Measurements from ENCODE around the gene AASDHPPT. TPM values are rescaled to one million over a fixed set of nuclear protein-coding genes. Genes with fewer than 3 reads are reported as not detected.
A peak's percentile ranks its signal among the peaks of the same experiment; 100 is the strongest.

AASDHPPT gene
- total RNA-seq, 1 experiment from 2014 or later: 83.9 TPM

DNA sequence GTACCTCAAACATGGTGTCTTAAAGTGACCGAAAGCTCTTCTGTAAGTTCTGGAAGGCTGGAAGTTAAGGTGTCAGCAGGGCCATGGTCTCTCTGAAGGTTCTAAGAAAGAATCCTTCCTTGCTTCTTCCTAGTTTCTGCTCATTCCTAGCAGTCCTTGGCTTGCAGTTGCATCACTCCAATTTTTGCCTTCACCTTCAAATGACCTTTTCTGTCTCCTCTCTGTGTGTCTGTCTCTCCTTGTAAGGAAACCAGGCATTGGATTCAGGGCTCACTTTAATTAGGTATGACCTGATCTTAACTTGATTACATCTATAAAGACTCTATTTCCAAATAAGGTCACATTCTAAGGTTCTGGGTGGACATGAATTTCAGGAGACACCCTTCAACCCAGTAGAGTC is 8.7 kb downstream of the AASDHPPT start:
- no peak for DNase-seq (ENCODE audit: low read depth)

- no peak for DNase-seq (ENCODE audit: low read depth)
Measured at GRCh38 chr11:106086850-106087249, 9.4 kb downstream of the AASDHPPT start.

DNA sequence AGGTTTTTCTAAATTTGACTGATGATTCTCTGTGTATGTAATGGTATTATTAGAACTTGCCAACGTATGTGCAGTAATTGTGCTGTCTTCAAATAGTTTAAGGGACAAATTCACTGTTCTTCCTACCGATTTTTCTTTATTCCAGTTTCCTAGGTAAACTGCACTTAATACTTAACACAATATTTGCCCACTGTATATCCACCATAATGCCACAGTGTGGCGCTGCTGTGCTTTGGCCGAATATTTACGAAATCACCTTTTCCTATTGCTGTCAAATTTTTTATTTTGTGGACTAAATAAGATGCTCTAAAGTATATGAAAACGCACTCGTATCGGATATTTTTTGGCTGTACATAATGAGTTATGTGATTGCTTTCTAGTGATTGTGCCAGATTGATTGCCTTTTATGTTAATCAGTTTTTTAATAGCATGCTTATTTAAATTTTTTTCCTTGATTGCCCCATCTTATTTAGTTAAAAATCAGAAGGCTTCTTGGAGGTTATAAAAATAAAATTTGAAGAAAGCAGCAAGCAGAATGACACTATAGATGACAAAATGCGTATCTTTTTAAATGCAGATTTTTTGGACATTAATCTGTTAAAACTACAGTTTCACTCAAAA is 10.5 kb downstream of the AASDHPPT start:
- DNase-seq (ENCODE audit: low read depth): peak; percentile 27

DNA sequence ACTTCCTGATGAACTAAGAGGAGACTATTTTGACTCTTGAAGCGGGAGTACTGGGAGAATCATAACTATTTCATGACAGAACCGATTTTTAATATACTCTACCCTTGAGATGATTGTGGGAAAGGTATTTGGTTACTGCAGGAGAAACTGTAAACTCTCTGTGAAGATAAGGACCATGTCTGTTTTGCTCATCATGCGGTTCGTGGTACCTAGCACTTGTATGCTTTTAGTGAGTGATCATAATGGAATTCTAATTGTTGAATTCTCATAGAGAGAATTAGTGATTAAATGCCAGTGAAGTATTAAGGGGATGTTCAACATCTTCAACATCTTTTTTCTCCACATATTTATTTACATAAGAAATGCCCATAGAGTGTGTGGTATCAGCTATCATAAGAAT is 11.4 kb downstream of the AASDHPPT start:
- DNase-seq (ENCODE audit: low read depth): no peak

GRCh38 chr11:106091480-106092123 is 14.1 kb downstream of the AASDHPPT start:
- peak; percentile 62 for DNase-seq (ENCODE audit: low read depth)

GRCh38 chr11:106092446-106092845 is 15.0 kb downstream of the AASDHPPT start:
- DNase-seq (ENCODE audit: low read depth): no peak

DNA sequence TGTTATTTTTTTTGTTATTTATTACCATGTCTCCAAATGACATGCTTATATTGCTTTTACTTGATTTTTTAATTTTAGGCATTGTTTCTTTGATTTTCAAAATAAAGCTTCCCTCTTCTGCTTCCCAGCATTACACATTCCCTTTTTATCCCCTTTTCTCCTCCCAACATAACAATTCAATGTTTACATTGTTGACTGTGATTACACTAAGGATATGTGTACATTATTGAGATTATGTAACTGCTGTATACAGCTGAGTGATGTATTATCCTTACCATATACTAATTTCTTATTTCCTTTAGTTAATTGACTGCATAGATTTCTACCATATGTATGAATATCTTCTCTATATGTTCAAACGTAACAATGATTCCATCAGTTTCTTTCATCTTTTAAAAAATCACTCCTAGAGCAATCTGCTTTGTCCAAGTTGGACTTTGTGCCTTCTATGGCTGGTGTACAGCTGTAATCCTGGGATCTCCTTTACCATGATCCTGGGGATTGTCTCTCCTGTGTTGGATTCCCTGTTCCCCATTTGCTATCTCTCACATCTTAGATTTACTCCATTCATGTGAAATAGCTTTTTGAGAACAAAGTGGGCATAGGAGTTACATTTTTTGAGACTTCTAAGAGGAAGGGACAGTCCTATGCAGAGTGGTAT is 21.6 kb downstream of the AASDHPPT start:
- DNase-seq (ENCODE audit: low read depth): no peak

GRCh38 chr11:106101370-106101769 is 23.9 kb downstream of the AASDHPPT start:
- DNase-seq (ENCODE audit: low read depth): no peak

DNA sequence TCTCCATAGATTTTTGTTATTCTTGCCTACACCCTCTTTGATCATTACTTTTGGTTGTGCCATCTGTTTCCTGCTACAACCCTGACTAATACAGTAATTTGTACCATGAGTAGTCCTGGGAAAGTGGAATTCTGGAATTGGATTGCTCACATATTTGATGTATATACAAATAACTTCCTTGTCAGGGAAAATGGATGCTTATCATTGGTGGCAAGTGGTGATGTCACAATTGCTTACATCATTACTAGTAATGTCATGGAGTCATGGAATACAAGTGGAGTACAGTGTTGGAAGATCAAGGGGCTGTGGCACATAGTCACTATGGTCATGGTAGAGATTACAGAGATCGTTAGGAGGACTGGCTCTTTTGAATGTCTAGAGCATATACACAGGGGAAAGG is 24.4 kb downstream of the AASDHPPT start:
- peak; percentile 59 for DNase-seq (ENCODE audit: low read depth)

- DNase-seq (ENCODE audit: low read depth): no peak
Measured at GRCh38 chr11:106105986-106106385, 28.5 kb downstream of the AASDHPPT start.

GRCh38 chr11:106121570-106122320 is 44.3 kb downstream of the AASDHPPT start:
- no peak for DNase-seq (ENCODE audit: low read depth)

DNA sequence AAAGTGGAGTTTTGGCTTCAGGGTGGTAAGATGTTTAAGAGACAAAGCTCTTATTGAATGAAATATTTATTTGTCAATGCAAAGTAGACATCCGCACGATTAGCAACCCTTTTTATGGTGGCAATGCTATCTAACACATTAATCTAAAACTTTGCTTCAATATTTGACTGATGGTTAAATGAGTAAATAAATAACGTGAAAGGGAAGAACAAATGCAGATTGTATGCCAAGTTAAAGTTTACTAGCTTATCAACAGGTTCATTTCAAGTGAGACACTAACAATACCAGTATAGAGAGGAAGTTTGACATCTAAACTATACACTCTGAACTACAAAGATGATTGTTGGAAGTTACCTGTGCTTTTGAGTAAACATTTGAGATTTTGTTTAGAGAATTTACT is 50.1 kb downstream of the AASDHPPT start:
- DNase-seq (ENCODE audit: low read depth): no peak

- DNase-seq (ENCODE audit: low read depth): no peak
Measured at GRCh38 chr11:106128740-106129139, 51.3 kb downstream of the AASDHPPT start.

GRCh38 chr11:106131998-106132397 is 54.5 kb downstream of the AASDHPPT start:
- no peak for DNase-seq (ENCODE audit: low read depth)

GRCh38 chr11:106132582-106133354 is 55.3 kb downstream of the AASDHPPT start:
- DNase-seq (ENCODE audit: low read depth): no peak

- DNase-seq (ENCODE audit: low read depth): no peak
Measured at GRCh38 chr11:106133529-106133928, 56.1 kb downstream of the AASDHPPT start.

DNA sequence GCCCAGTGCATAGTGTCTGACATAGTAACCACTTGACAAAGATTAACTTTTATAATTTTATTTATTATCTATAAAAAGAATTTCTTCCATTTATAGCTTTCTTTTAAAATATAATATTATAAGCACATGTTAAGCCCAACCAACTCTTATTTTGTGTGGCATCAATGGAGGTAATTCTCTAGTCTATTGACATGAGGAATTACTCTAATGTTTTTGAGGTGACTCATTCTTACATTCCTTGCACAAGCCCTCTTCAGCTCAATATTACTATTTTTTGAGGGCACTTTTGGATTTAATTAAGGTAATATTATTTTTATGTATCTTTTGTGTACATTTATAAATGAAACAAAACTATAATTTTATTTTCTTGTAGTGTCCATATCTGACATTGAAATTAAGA is 59.6 kb downstream of the AASDHPPT start:
- DNase-seq (ENCODE audit: low read depth): peak; percentile 29

DNA sequence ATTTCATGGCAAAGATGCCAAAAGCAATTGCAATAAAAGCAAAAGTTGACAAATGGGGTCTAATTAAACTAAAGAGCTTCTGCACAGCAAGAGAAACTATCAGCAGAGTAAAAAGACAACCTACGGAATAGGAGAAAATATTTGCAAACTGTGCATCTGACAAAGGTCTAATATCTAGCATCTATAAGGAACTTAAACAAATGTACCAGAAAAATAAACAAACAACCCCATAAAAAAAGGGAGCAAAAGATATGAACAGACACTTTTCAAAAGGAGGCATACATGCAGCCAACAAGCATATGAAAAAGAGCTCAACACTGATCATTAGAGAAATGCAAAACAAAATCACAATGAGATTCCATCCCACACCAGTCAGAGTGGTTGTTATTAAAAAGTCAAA is 60.3 kb downstream of the AASDHPPT start:
- no peak for DNase-seq (ENCODE audit: low read depth)

Data from HT1080 (cell line).